Neural cell (in vitro differentiated cells): ENCODE results near the gene ADH5. TPM values are rescaled to one million over a fixed set of nuclear protein-coding genes. Genes with fewer than 3 reads are reported as not detected.

Experiments
- H2AFZ ChIP-seq: fragments of 200-600, 300-800 bp; sonication (generic), shearing (Covaris generic); 2 replicates; pipeline ENCODE4 v1.6.0; 2014; ENCODE audit warnings: low read depth, mild to moderate bottlenecking, antibody characterized with exemption, low read length, moderate library complexity
- H3F3A ChIP-seq: fragments of 200-600 bp; shearing (Covaris generic); 2 replicates; pipeline ENCODE4 v1.6.1; 2016; ENCODE audit warnings: mild to moderate bottlenecking, moderate library complexity, mixed read lengths, antibody characterized with exemption, low read length; ENCODE audit not compliant: insufficient read depth, poor library complexity, severe bottlenecking
- H3K27ac ChIP-seq: fragments of 200-600, 300-800 bp; sonication (generic), shearing (Covaris generic); 2 replicates; pipeline ENCODE4 v1.5.1; 2014; ENCODE audit warnings: mild to moderate bottlenecking, low read length, moderate library complexity
- H3K27me3 ChIP-seq: fragments of 300-800, 200-600 bp; sonication (generic), shearing (Covaris generic); 2 replicates; pipeline ENCODE4 v1.6.0; 2014; ENCODE audit warnings: mild to moderate bottlenecking, low read depth, low read length, moderate library complexity; ENCODE audit not compliant: insufficient read depth
- H3K36me3 ChIP-seq: fragments of 300-800, 200-600 bp; sonication (generic), shearing (Covaris generic); 2 replicates; pipeline ENCODE4 v1.5.1; 2014; ENCODE audit warnings: mild to moderate bottlenecking, antibody characterized with exemption, low read length, moderate library complexity; ENCODE audit not compliant: insufficient read depth
- H3K4me2 ChIP-seq: fragments of 300-800, 200-600 bp; sonication (generic), shearing (Covaris generic); 2 replicates; pipeline ENCODE4 v1.6.0; 2014; ENCODE audit warnings: mild to moderate bottlenecking, low read length
- H3K4me3 ChIP-seq: fragments of 300-800, 200-600 bp; sonication (generic), shearing (Covaris generic); 2 replicates; pipeline ENCODE4 v1.5.1; 2014; ENCODE audit warnings: mild to moderate bottlenecking, low read length, moderate library complexity
- H3K79me2 ChIP-seq: fragments of 200-600 bp; shearing (Covaris generic); replicated peaks from 2 replicates; pipeline ENCODE4 v1.6.0; 2014; ENCODE audit warnings: mild to moderate bottlenecking, low read length, moderate library complexity; ENCODE audit not compliant: insufficient read depth
- H3K9ac ChIP-seq: fragments of 300-800, 200-600 bp; sonication (generic), shearing (Covaris generic); 2 replicates; pipeline ENCODE4 v1.6.1; 2016; ENCODE audit warnings: mild to moderate bottlenecking, low read length, mixed read lengths
- H3K9me2 ChIP-seq: fragments of 200-600 bp; shearing (Covaris generic); 2 replicates; pipeline ENCODE4 v1.6.1; 2016; ENCODE audit warnings: mild to moderate bottlenecking, low read length, mixed read lengths; ENCODE audit not compliant: insufficient read depth
- H3K9me3 ChIP-seq: fragments of 200-600, 300-800 bp; sonication (generic), shearing (Covaris generic); 2 replicates; pipeline ENCODE4 v1.6.1; 2016; ENCODE audit warnings: mild to moderate bottlenecking, mixed run types, low read length, moderate library complexity, mixed read lengths
- H4K20me1 ChIP-seq: fragments of 200-600 bp; shearing (Covaris generic); 2 replicates; pipeline ENCODE4 v1.6.1; 2016; ENCODE audit warnings: mild to moderate bottlenecking, mixed run types; ENCODE audit not compliant: insufficient read depth
- EP300 ChIP-seq: fragments of 450-650 bp; conservative IDR thresholded peaks from 2 replicates; pipeline ENCODE4 v1.6.1; 2014; ENCODE audit warnings: antibody characterized with exemption, mild to moderate bottlenecking, moderate library complexity; ENCODE audit not compliant: poor library complexity, severe bottlenecking
- EZH2 ChIP-seq: fragments of 200-600, 300-800 bp; shearing (Covaris generic), sonication (generic); IDR thresholded peaks from 2 replicates; pipeline ENCODE4 v1.6.1; 2014; ENCODE audit warnings: antibody characterized with exemption, low read length, borderline replicate concordance, mild to moderate bottlenecking; ENCODE audit not compliant: insufficient read depth, poor library complexity, severe bottlenecking
- MXI1 ChIP-seq: fragments of 450-650 bp; conservative IDR thresholded peaks from 2 replicates; pipeline ENCODE4 v1.6.1; 2014; ENCODE audit warnings: antibody characterized with exemption, mild to moderate bottlenecking; ENCODE audit not compliant: poor library complexity, severe bottlenecking
- POLR2AphosphoS5 ChIP-seq: IDR thresholded peaks from 2 replicates; pipeline ENCODE4 v1.6.1; 2012
- RAD21 ChIP-seq: fragments of 450-650 bp; conservative IDR thresholded peaks from 2 replicates; pipeline ENCODE4 v1.6.1; 2014; ENCODE audit warnings: antibody characterized with exemption, mild to moderate bottlenecking, moderate library complexity
- SMC3 ChIP-seq: fragments of 450-650 bp; conservative IDR thresholded peaks from 2 replicates; pipeline ENCODE4 v1.6.1; 2014; ENCODE audit warnings: antibody characterized with exemption, mild to moderate bottlenecking, moderate library complexity; ENCODE audit not compliant: poor library complexity
- TAF1 ChIP-seq: IDR thresholded peaks from 2 replicates; pipeline ENCODE4 v1.6.1; 2012; ENCODE audit warnings: low read depth
- polyA plus RNA-seq: library from polyadenylated mRNA; depleted of rRNA; stranded (reverse); fragments of >200 nt; gene quantifications from 2 replicates; pipeline ENCODE4 v1.2.3, GENCODE V29; 2014
- TF ChIP-seq, protein P1 (sequence below): IDR thresholded peaks from 2 replicates; pipeline ENCODE4 v1.6.1; 2012; ENCODE audit warnings: borderline replicate concordance
- TF ChIP-seq, protein P2 (sequence below): fragments of 450-650 bp; IDR thresholded peaks from 2 replicates; pipeline ENCODE4 v1.5.1; 2014; ENCODE audit warnings: antibody characterized with exemption, mild to moderate bottlenecking, moderate library complexity; ENCODE audit not compliant: poor library complexity, severe bottlenecking

The ADH5 gene
- polyA plus RNA-seq, 1 donor from 2014 or later, result 201 TPM

DNA sequence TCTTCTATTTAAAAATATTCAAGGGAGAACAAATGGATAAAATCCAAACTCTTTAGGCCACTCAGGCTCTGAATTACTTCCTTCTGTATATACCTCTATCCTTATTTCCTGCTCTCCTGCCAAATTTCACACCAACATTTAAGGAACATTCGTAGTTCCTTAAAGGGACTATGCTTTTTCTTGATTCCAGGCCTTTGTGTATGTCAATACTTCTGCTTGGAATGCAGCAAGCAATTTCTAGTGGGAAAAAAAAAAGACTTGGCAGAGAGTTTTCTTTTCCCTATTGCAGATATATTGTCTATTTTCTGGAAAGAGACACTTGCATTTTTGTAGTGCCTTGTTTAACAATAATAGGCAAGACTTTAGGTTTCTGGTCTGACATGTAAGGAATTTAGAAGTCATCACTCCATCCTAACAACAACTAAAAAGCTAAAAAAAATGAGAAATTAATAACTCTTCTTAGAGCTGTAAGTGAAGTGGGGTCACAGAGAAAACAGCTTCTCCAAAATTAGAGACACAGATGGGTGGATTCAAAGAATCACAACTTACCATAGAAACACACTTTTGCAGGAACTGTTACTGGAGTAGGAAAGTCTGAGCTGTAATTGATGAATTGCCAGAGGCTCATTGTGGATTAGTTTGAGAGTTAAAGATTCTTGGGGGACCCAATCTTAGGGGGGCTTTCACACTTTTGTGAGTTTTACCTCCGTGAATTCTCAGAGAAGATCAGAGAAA, 2.1 kb upstream of the ADH5 start:
- Histone ChIP-seq H3K79me2 (peaks cover 36% of the 10 kb centered on the region), H3K9ac (no peak overlapping the region), H4K20me1 (no peaks in the 10 kb centered on the region), H3F3A (no peaks in the 10 kb centered on the region), H3K9me2 (no peaks in the 10 kb centered on the region), H3K36me3 (no peaks in the 10 kb centered on the region), H3K9me3 (no peaks in the 10 kb centered on the region), H3K4me2 (no peak overlapping the region), H3K27me3 (no peaks in the 10 kb centered on the region), H2AFZ (no peak overlapping the region), H3K4me3 (no peak overlapping the region), H3K27ac (no peak overlapping the region)
- no peak for TF ChIP-seq POLR2AphosphoS5
- no peak for TF ChIP-seq RAD21
- no peak for TF ChIP-seq MXI1
- TF ChIP-seq EZH2, result no peak
- TF ChIP-seq SMC3, result no peak
- no peak for TF ChIP-seq EP300
- TF ChIP-seq, protein P1, sequence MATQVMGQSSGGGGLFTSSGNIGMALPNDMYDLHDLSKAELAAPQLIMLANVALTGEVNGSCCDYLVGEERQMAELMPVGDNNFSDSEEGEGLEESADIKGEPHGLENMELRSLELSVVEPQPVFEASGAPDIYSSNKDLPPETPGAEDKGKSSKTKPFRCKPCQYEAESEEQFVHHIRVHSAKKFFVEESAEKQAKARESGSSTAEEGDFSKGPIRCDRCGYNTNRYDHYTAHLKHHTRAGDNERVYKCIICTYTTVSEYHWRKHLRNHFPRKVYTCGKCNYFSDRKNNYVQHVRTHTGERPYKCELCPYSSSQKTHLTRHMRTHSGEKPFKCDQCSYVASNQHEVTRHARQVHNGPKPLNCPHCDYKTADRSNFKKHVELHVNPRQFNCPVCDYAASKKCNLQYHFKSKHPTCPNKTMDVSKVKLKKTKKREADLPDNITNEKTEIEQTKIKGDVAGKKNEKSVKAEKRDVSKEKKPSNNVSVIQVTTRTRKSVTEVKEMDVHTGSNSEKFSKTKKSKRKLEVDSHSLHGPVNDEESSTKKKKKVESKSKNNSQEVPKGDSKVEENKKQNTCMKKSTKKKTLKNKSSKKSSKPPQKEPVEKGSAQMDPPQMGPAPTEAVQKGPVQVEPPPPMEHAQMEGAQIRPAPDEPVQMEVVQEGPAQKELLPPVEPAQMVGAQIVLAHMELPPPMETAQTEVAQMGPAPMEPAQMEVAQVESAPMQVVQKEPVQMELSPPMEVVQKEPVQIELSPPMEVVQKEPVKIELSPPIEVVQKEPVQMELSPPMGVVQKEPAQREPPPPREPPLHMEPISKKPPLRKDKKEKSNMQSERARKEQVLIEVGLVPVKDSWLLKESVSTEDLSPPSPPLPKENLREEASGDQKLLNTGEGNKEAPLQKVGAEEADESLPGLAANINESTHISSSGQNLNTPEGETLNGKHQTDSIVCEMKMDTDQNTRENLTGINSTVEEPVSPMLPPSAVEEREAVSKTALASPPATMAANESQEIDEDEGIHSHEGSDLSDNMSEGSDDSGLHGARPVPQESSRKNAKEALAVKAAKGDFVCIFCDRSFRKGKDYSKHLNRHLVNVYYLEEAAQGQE, result no peak
- TF ChIP-seq, protein P2, sequence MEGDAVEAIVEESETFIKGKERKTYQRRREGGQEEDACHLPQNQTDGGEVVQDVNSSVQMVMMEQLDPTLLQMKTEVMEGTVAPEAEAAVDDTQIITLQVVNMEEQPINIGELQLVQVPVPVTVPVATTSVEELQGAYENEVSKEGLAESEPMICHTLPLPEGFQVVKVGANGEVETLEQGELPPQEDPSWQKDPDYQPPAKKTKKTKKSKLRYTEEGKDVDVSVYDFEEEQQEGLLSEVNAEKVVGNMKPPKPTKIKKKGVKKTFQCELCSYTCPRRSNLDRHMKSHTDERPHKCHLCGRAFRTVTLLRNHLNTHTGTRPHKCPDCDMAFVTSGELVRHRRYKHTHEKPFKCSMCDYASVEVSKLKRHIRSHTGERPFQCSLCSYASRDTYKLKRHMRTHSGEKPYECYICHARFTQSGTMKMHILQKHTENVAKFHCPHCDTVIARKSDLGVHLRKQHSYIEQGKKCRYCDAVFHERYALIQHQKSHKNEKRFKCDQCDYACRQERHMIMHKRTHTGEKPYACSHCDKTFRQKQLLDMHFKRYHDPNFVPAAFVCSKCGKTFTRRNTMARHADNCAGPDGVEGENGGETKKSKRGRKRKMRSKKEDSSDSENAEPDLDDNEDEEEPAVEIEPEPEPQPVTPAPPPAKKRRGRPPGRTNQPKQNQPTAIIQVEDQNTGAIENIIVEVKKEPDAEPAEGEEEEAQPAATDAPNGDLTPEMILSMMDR, result no peak
- no peak for TF ChIP-seq TAF1

DNA sequence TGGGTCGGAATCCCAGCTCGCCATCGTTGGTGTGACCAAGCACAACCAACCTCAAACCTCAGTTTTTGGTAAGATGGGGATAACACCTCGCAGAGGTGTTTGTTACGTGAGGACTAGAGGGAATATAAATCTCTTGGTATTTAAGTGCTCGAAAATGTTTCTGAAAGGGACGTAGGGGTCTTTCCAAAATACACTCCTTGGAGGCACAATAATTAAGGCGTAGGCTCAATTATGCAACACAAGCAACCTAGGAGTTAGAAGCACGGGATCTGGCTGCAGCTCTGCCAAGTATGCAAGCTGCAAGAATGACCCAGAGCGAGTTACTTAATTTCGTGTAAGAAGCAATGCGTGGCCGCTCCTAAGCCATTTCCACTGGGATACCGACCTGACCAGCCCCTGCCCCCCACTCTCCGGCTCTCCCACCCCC, 552 bp downstream of the ADH5 start:
- Histone ChIP-seq H3K9me2 (no peaks in the 10 kb centered on the region), H3K4me2 (peak overlapping the region; percentile 99), H3K27me3 (no peaks in the 10 kb centered on the region), H3K27ac (peak overlapping the region; percentile 87), H3K4me3 (peak overlapping the region; percentile 89), H3K36me3 (no peaks in the 10 kb centered on the region), H3K79me2 (peaks cover 36% of the 10 kb centered on the region), H3F3A (no peaks in the 10 kb centered on the region), H3K9me3 (no peaks in the 10 kb centered on the region), H4K20me1 (no peaks in the 10 kb centered on the region), H2AFZ (peak overlapping the region; percentile 84), H3K9ac (peak overlapping the region; percentile 89)
- TF ChIP-seq, protein P1, result no peak
- TF ChIP-seq EP300 (no peak), RAD21 (no peak), MXI1 (no peak), EZH2 (no peak), POLR2AphosphoS5 (no peak)
